GM12892 (cell line): ENCODE results near the gene FNDC7.
"Not testable (repeated sequence)": the region's sequence is repeated elsewhere in the genome, so short reads cannot be mapped to it uniquely, and the experiment has no call there.

Experiments
- DNase-seq: peaks from one replicate; pipeline ENCODE4 v3.0.0; 2011; ENCODE audit not compliant: insufficient read length
- FAIRE-seq: peaks from 2 replicates; lab custom pipeline; 2011; peaks lifted over from hg19 to GRCh38; lab: Jason Lieb, UNC
- POLR2A ChIP-seq: IDR thresholded peaks from 2 replicates; pipeline ENCODE4 v1.6.1; 2011; ENCODE audit warnings: low read depth, low read length, control low read depth
- POLR2AphosphoS5 ChIP-seq: IDR thresholded peaks from 2 replicates; pipeline ENCODE4 v1.6.1; 2011; ENCODE audit warnings: low read depth, low read length, control low read depth
- TAF1 ChIP-seq: IDR thresholded peaks from 2 replicates; pipeline ENCODE4 v1.6.1; 2011; ENCODE audit warnings: low read depth, mild to moderate bottlenecking, control low read depth, low read length, borderline replicate concordance

Gene FNDC7

GRCh38 chr1:108685529-108685928 lies 27.2 kb upstream of the FNDC7 start:
- FAIRE-seq (no peak), DNase-seq (no peak)
- no peak for TF ChIP-seq TAF1
- TF ChIP-seq POLR2A: no peak
- no peak for TF ChIP-seq POLR2AphosphoS5

DNA sequence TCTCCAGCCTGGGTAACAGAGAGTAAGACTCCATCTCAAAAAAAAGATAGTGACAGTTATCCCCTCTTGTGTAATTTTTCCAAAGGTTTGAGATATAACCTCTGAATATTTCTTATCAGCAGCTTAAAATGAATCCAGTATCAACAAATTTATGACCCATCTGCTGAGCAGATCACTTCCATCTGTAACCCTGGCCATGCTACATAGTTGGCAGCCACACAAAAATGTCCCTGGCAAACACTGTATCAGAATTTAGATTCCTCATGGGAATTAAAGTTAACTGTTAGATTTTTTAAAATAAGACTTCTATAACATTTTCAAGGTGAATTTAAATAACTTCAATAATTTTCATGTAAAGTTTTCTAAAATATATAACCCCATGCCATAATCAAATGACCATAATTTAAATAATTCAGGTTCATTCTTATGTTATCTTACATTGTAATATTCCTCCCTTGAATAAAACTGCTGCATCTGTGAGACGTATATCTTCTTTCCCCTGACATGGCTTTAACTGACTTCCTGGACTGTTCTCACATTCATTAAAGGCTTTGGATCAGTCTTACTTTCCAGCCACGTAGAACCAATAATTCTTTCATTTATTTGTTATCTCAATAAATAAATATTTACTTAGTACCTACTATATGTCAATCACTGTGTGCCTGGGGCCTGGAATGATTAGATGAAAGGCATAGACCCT lies 25.9 kb upstream of the FNDC7 start:
- FAIRE-seq (no peak), DNase-seq (no peak)
- TF ChIP-seq POLR2A: no peak
- TF ChIP-seq POLR2AphosphoS5: no peak
- TF ChIP-seq TAF1: no peak

- FAIRE-seq (no peak), DNase-seq (no peak)
- TF ChIP-seq POLR2A: no peak
- no peak for TF ChIP-seq POLR2AphosphoS5
- no peak for TF ChIP-seq TAF1
Measured at GRCh38 chr1:108691128-108691941, 21.4 kb upstream of the FNDC7 start.

- FAIRE-seq: peak; percentile 95
- peak; percentile 85 for DNase-seq
- TF ChIP-seq TAF1 (peak; percentile 85), POLR2AphosphoS5 (peak; percentile 99), POLR2A (peak; percentile 99)
Measured at GRCh38 chr1:108691942-108692723, 20.6 kb upstream of the FNDC7 start, which contains the start of gene PRPF38B. Gene PRPF38B, plus strand, starts transcription at chr1:108692310. Its CDS starts 282 bp downstream, at chr1:108692592.

- DNase-seq: peak; percentile 49
- no peak for TF ChIP-seq TAF1
- no peak for TF ChIP-seq POLR2AphosphoS5
- TF ChIP-seq POLR2A: no peak
- peak; percentile 70 for FAIRE-seq
Measured at GRCh38 chr1:108692724-108693655, 19.7 kb upstream of the FNDC7 start.

DNA sequence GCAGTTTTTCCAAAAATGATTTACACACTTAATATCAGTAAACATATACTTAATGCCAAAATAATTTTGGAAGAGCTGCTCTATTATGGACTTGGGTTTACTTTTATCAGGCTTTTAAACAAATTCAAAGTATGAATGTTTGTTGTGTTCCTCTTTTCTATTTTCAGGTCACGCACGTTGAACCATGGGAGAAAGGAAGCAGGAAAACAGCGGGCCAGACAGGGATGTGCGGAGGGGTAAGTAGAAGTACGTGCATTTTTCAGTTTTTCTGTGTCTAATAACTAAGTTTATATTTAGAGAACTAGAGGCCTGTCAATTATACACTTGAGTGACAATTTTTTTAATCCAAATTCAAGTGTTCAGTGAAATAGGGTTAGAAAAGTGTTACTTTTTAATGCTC lies 17.2 kb upstream of the FNDC7 start:
- TF ChIP-seq POLR2A: no peak
- no peak for TF ChIP-seq TAF1
- TF ChIP-seq POLR2AphosphoS5: no peak
- FAIRE-seq (no peak), DNase-seq (no peak)

DNA sequence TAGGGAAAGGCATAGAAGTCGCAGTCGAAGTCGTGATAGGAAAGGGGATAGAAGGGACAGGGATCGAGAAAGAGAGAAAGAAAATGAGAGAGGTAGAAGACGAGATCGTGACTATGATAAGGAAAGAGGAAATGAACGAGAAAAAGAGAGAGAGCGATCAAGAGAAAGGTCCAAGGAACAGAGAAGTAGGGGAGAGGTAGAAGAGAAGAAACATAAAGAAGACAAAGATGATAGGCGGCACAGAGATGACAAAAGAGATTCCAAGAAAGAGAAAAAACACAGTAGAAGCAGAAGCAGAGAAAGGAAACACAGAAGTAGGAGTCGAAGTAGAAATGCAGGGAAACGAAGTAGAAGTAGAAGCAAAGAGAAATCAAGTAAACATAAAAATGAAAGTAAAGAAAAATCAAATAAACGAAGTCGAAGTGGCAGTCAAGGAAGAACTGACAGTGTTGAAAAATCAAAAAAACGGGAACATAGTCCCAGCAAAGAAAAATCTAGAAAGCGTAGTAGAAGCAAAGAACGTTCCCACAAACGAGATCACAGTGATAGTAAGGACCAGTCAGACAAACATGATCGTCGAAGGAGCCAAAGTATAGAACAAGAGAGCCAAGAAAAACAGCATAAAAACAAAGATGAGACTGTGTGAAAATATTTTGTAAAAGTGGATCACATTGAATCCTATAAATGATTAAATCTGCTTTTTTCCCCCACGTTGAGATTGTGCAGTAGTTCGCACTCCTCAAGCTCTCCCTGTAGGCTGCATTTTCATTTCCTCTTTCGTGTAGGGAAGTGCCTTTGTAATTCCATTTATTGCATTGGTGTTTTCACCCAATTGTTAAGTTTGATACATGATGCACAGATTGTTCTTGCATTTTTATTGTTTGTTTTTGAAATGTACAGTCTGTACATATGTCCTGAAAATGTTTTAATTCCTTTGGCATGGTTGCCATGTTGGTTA lies 13.1 kb upstream of the FNDC7 start:
- TF ChIP-seq POLR2A (no peak), POLR2AphosphoS5 (no peak), TAF1 (no peak)
- no peak for DNase-seq
- FAIRE-seq: no peak

DNA sequence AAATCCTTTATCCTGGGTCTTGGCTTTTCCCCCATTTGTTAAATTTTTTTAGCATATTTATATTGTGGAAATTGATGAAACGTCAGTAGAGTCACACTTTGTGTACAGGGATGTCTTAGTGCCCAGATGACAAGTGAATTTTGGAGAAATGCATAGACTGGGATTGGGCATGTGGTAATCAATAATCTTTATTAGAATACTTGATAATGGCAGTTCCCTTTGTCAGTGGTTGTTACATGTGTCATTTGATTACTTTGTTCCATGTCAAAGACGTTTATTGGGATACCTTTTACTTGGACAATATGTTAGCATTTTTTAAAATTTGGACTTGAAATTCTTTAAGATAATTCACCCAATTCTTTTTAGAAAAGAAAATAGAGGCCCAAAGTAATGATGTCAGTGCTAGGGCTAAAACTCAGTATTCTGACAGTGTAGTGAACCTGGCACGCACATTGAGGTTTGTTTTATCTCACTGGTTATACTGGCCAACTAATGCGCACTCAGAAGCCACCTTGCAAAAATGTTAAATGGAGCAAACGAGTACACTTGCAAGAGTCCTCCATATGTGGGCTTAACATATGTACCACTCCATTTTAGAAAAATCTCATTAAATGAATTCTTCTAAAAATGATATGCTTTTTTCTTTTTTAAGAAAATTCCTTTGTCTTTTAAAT lies 11.4 kb upstream of the FNDC7 start:
- TF ChIP-seq POLR2AphosphoS5 (no peak; the same call in 1 of the 2 replicates), TAF1 (no peak), POLR2A (no peak)
- no peak for DNase-seq
- FAIRE-seq: no peak

GRCh38 chr1:108702109-108702508 lies 10.6 kb upstream of the FNDC7 start:
- TF ChIP-seq POLR2AphosphoS5 (peak; percentile 86; the same call in 1 of the 2 replicates), POLR2A (peak; percentile 55)
- not testable (repeated sequence) for FAIRE-seq, DNase-seq
